SK-N-SH (cell line): ENCODE results near the gene KRTAP4-4. TPM values are rescaled to one million over a fixed set of nuclear protein-coding genes. Genes with fewer than 3 reads are reported as not detected.

Source experiments
- CTCF ChIA-PET: fragments of 300-600, 350-600 bp; formaldehyde crosslinking; extraction: SDS; loops from one replicate; lab custom pipeline; 2021; lab: Yijun Ruan, JAX
- POLR2A ChIA-PET: fragments of 350-600 bp; sonication (Branson Sonifier 250); formaldehyde crosslinking; extraction: SDS; loops from one replicate; lab custom pipeline; 2020; ENCODE audit warnings: antibody characterized with exemption, inconsistent platforms; lab: Yijun Ruan, JAX
- DNase-seq: peaks from one replicate; pipeline ENCODE4 v3.0.0; 2012
- H2AFZ ChIP-seq: fragments of 200-600 bp; sonication (generic); 2 replicates; pipeline ENCODE4 v1.8.1; 2016; ENCODE audit warnings: antibody characterized with exemption, mild to moderate bottlenecking, low read depth
- H3F3A ChIP-seq: fragments of 200-600 bp; sonication (generic); replicated peaks from 2 replicates; pipeline ENCODE3; 2016; ENCODE audit warnings: antibody characterized with exemption, mild to moderate bottlenecking; ENCODE audit not compliant: insufficient read depth
- H3K27ac ChIP-seq, 2 experiments: fragments of 200-500 bp in 1 of 2; fragments of 200-600 bp in 1 of 2; sonication (Bioruptor generic) in 1 of 2; sonication (generic), shearing (Covaris generic) in 1 of 2; 2 replicates each; pipeline versions ENCODE4 v1.5.1 to v1.6.1; 2014 to 2016; ENCODE audit warnings: low read depth in 2 of 2, inconsistent platforms in 1 of 2, low read length in 1 of 2, mild to moderate bottlenecking in 1 of 2, mixed read lengths in 1 of 2
- H3K27me3 ChIP-seq: fragments of 200-600 bp; sonication (generic), shearing (Covaris generic); 2 replicates; pipeline ENCODE4 v1.6.1; 2016; ENCODE audit warnings: mixed run types; ENCODE audit not compliant: insufficient read depth
- H3K36me3 ChIP-seq, 2 experiments: fragments of 200-500 bp in 1 of 2; fragments of 200-600 bp in 1 of 2; sonication (Bioruptor generic) in 1 of 2; sonication (generic) in 1 of 2; replicated peaks in 1 of 2; 2 replicates each; pipeline versions ENCODE3 to v1.5.1; 2014 to 2016; ENCODE audit warnings: low read length in 1 of 2, mild to moderate bottlenecking in 1 of 2; ENCODE audit not compliant: insufficient read depth in 2 of 2, control insufficient read depth in 1 of 2
- H3K4me1 ChIP-seq, 2 experiments: fragments of 200-500 bp in 1 of 2; fragments of 200-600 bp in 1 of 2; sonication (Bioruptor generic) in 1 of 2; sonication (generic), shearing (Covaris generic) in 1 of 2; 2 replicates each; pipeline versions ENCODE4 v1.5.1 to v1.6.1; 2014 to 2016; ENCODE audit warnings: low read depth in 1 of 2, low read length in 1 of 2, mixed run types in 1 of 2; ENCODE audit not compliant: insufficient read depth in 2 of 2, control insufficient read depth in 1 of 2
- H3K4me2 ChIP-seq: fragments of 200-600 bp; sonication (generic), shearing (Covaris generic); 2 replicates; pipeline ENCODE4 v1.6.1; 2017; ENCODE audit warnings: mixed run types
- H3K4me3 ChIP-seq, 2 experiments: fragments of 200-500 bp in 1 of 2; fragments of 200-600 bp in 1 of 2; sonication (Bioruptor generic) in 1 of 2; sonication (generic), shearing (Covaris generic) in 1 of 2; 2 replicates each; pipeline versions ENCODE4 v1.5.1 to v1.8.1; 2014 to 2016; ENCODE audit warnings: low read depth in 2 of 2, inconsistent platforms in 1 of 2, low read length in 1 of 2, mild to moderate bottlenecking in 1 of 2, mixed read lengths in 1 of 2, moderate library complexity in 1 of 2
- H3K79me2 ChIP-seq: fragments of 200-600 bp; sonication (generic); 2 replicates; pipeline ENCODE4 v1.8.1; 2017; ENCODE audit warnings: mild to moderate bottlenecking; ENCODE audit not compliant: insufficient read depth
- H3K9ac ChIP-seq: fragments of 200-600 bp; sonication (generic); 2 replicates; pipeline ENCODE4 v1.6.1; 2017; ENCODE audit warnings: mixed run types
- H3K9me2 ChIP-seq: fragments of 200-600 bp; sonication (generic); 2 replicates; pipeline ENCODE4 v1.6.1; 2017; ENCODE audit warnings: mixed run types
- H3K9me3 ChIP-seq: fragments of 200-600 bp; sonication (generic); 2 replicates; pipeline ENCODE4 v1.6.1; 2017; ENCODE audit warnings: mixed run types, mild to moderate bottlenecking, moderate library complexity
- H4K20me1 ChIP-seq: fragments of 200-600 bp; sonication (generic); 2 replicates; pipeline ENCODE4 v1.6.1; 2017; ENCODE audit warnings: mild to moderate bottlenecking, mixed run types; ENCODE audit not compliant: insufficient read depth
- EP300 ChIP-seq, 2 experiments: IDR thresholded peaks; 2 replicates each; pipeline versions ENCODE4 v1.4.0 to v1.6.1; 2012; ENCODE audit warnings: borderline replicate concordance in 1 of 2, low read depth in 1 of 2, low read length in 1 of 2
- FOXJ3 ChIP-seq: sonication (generic); formaldehyde crosslinking; IDR thresholded peaks from 2 replicates; pipeline ENCODE4 v1.5.1; 2020; ENCODE audit warnings: mild to moderate bottlenecking, missing genetic modification reagents
- FOXM1 ChIP-seq: IDR thresholded peaks from 2 replicates; pipeline ENCODE4 v1.4.0; 2012; ENCODE audit warnings: low read depth, mild to moderate bottlenecking
- GABPA ChIP-seq: IDR thresholded peaks from 2 replicates; pipeline ENCODE4 v1.4.0; 2012; ENCODE audit warnings: low read depth, mild to moderate bottlenecking
- IRF3 ChIP-seq: fragments of 150-350 bp; IDR thresholded peaks from 2 replicates; pipeline ENCODE4 v1.6.1; 2016; ENCODE audit warnings: mild to moderate bottlenecking, low read depth, low read length
- MEF2A ChIP-seq: IDR thresholded peaks from 2 replicates; pipeline ENCODE4 v1.4.0; 2012; ENCODE audit warnings: low read depth, borderline replicate concordance
- POLR2AphosphoS5 ChIP-seq: IDR thresholded peaks from 2 replicates; pipeline ENCODE4 v1.6.1; 2012; ENCODE audit warnings: low read depth, low read length
- SIN3A ChIP-seq: IDR thresholded peaks from 2 replicates; pipeline ENCODE4 v1.6.1; 2012; ENCODE audit warnings: low read depth, mild to moderate bottlenecking, low read length, moderate library complexity, borderline replicate concordance
- TAF1 ChIP-seq: IDR thresholded peaks from 2 replicates; pipeline ENCODE4 v1.6.1; 2012; ENCODE audit warnings: low read depth, mild to moderate bottlenecking, low read length, moderate library complexity, borderline replicate concordance
- TCF12 ChIP-seq: IDR thresholded peaks from 2 replicates; pipeline ENCODE4 v1.4.0; 2012
- ZBTB33 ChIP-seq: IDR thresholded peaks from 2 replicates; pipeline ENCODE4 v1.4.0; 2012; ENCODE audit warnings: low read depth, borderline replicate concordance
- WGBS: methylation state at CpG from one replicate; pipeline ENCODE4 v1.1.6; 2017; ENCODE audit warnings: low lambda C conversion rate; 5-methylcytosine and 5-hydroxymethylcytosine counted together
- polyA plus RNA-seq, 3 experiments: library from polyadenylated mRNA; depleted of rRNA; stranded (reverse); fragments of >200 nt; gene quantifications; 2 replicates each; pipeline ENCODE4 v1.2.3, GENCODE V29; 2012
- TF ChIP-seq, protein P1 (sequence below): IDR thresholded peaks from 2 replicates; pipeline ENCODE4 v1.6.1; 2012; ENCODE audit warnings: mild to moderate bottlenecking, low read depth, low read length, moderate library complexity

The KRTAP4-4 gene
- polyA plus RNA-seq, 1 of the 3 experiments (the other 2 are of a cell fraction): not detected

DNA sequence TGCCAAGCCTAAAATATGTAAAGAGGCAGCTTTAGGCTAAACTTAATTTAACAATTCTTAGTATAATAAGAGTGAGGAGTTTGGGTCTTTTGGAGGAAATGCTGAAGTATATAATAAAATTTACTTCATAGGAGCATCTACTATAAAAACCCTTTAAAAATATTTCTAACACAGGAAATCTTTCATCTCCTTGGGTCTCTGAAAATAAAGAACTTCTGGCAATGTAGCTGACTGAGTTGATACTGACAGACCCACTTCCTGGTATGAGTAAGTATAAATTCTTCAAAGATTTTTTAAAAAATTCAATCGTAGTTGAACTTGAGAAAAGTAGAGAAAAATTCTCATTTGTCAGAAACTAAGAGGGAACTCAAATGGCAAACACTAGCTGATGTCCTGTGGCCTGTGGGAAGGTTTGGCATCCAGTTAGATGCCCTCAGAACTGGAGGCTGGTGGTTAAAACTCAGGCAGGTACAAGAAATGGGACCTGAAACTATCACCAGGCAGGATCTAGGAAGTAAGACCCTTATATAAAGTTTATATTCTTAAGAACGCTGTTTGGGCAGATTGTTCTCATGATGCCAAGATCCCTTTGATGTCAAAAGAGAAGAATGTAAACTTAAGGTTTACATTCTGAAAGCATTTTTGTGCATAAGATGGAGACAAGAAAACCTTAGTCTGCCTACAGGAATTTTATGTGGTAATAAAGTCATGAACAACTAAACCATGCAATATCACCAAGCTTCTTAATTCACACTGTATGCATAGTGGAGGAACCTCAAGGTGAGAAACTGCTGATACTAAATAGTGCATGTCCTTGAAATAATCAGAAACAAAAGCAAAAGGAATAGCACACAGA is 26.4 kb downstream of the KRTAP4-4 start:
- no peak overlapping the region for H3K4me2 ChIP-seq
- peak overlapping the region; percentile 66; the same call in 1 of the 2 replicates for H2AFZ ChIP-seq
- H3K9ac ChIP-seq: no peak overlapping the region
- H3K9me2 ChIP-seq: no peaks in the 10 kb centered on the region
- 8% methylated on average over 2 of the region's 2 CpGs for WGBS
- H3K4me3 ChIP-seq: no peak overlapping the region
- H3K9me3 ChIP-seq: no peaks in the 10 kb centered on the region
- POLR2A ChIA-PET: no interaction called here
- TF ChIP-seq TAF1: no peak
- no peak for TF ChIP-seq ZBTB33
- TF ChIP-seq GABPA: no peak
- no peak for TF ChIP-seq TCF12
- no peak for TF ChIP-seq SIN3A
- TF ChIP-seq FOXM1: no peak
- no peak for TF ChIP-seq MEF2A
- TF ChIP-seq EP300 (IDR thresholded peaks at IDR 0.05; ENCODE audit: borderline replicate concordance in 1 of 2, low read depth in 1 of 2, low read length in 1 of 2): no peak
- TF ChIP-seq, protein P1, sequence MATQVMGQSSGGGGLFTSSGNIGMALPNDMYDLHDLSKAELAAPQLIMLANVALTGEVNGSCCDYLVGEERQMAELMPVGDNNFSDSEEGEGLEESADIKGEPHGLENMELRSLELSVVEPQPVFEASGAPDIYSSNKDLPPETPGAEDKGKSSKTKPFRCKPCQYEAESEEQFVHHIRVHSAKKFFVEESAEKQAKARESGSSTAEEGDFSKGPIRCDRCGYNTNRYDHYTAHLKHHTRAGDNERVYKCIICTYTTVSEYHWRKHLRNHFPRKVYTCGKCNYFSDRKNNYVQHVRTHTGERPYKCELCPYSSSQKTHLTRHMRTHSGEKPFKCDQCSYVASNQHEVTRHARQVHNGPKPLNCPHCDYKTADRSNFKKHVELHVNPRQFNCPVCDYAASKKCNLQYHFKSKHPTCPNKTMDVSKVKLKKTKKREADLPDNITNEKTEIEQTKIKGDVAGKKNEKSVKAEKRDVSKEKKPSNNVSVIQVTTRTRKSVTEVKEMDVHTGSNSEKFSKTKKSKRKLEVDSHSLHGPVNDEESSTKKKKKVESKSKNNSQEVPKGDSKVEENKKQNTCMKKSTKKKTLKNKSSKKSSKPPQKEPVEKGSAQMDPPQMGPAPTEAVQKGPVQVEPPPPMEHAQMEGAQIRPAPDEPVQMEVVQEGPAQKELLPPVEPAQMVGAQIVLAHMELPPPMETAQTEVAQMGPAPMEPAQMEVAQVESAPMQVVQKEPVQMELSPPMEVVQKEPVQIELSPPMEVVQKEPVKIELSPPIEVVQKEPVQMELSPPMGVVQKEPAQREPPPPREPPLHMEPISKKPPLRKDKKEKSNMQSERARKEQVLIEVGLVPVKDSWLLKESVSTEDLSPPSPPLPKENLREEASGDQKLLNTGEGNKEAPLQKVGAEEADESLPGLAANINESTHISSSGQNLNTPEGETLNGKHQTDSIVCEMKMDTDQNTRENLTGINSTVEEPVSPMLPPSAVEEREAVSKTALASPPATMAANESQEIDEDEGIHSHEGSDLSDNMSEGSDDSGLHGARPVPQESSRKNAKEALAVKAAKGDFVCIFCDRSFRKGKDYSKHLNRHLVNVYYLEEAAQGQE: no peak
- TF ChIP-seq IRF3: no peak
- TF ChIP-seq POLR2AphosphoS5: no peak
- no peak for TF ChIP-seq FOXJ3 (CRISPR knock-in tag)
- H4K20me1 ChIP-seq: no peaks in the 10 kb centered on the region
- H3F3A ChIP-seq: no peaks in the 10 kb centered on the region
- H3K36me3 ChIP-seq: no peaks in the 10 kb centered on the region
- H3K27me3 ChIP-seq: no peaks in the 10 kb centered on the region
- DNase-seq: no peak
- no peak overlapping the region for H3K27ac ChIP-seq
- no peaks in the 10 kb centered on the region for H3K79me2 ChIP-seq
- peaks cover 0 to 12% of the 10 kb centered on the region in 2 experiments; a peak in 1 of 4 replicates for H3K4me1 ChIP-seq
- CTCF ChIA-PET: no interaction called here
